Stimulated activated CD8-positive, alpha-beta memory T cell treated with anti-CD3 and anti-CD28 coated beads, Interleukin-15, amount 100 ng/mL, for 24 hours (primary cell): ENCODE data around the gene SSH3.

ENCODE experiments used
- DNase-seq: peaks from one replicate; pipeline ENCODE4 v3.0.0-alpha.2; 2020; ENCODE audit warnings: low read depth

Gene SSH3

GRCh38 chr11:67293090-67293489, 10.2 kb upstream of the SSH3 start:
- no peak for DNase-seq

GRCh38 chr11:67295846-67296245, 7.5 kb upstream of the SSH3 start:
- DNase-seq: no peak

- DNase-seq: no peak
Observed at GRCh38 chr11:67298786-67299185, 4.5 kb upstream of the SSH3 start.

GRCh38 chr11:67299471-67300191, 3.7 kb upstream of the SSH3 start:
- DNase-seq: no peak

GRCh38 chr11:67300256-67300755, 3.0 kb upstream of the SSH3 start:
- no peak for DNase-seq

- DNase-seq: no peak
Observed at GRCh38 chr11:67300756-67301312, 2.5 kb upstream of the SSH3 start.

GRCh38 chr11:67301313-67301921, 1.9 kb upstream of the SSH3 start:
- DNase-seq: no peak

GRCh38 chr11:67301951-67302516, 1.3 kb upstream of the SSH3 start:
- DNase-seq: no peak

- no peak for DNase-seq
Observed at GRCh38 chr11:67302571-67303131, 679 bp upstream of the SSH3 start.

GRCh38 chr11:67303835-67304411, 593 bp downstream of the SSH3 start:
- no peak for DNase-seq

- no peak for DNase-seq
Observed at GRCh38 chr11:67304511-67305113, 1.3 kb downstream of the SSH3 start.

GRCh38 chr11:67306769-67307544, 3.6 kb downstream of the SSH3 start:
- DNase-seq: no peak

- no peak for DNase-seq
Observed at GRCh38 chr11:67307545-67308001, 4.2 kb downstream of the SSH3 start.

- DNase-seq: no peak
Observed at GRCh38 chr11:67308031-67308866, 4.9 kb downstream of the SSH3 start.

- no peak for DNase-seq
Observed at GRCh38 chr11:67309166-67309565, 5.8 kb downstream of the SSH3 start.

- DNase-seq: no peak
Observed at GRCh38 chr11:67309661-67310061, 6.3 kb downstream of the SSH3 start.

- DNase-seq: no peak
Observed at GRCh38 chr11:67310246-67311050, 7.1 kb downstream of the SSH3 start.

- DNase-seq: no peak
Observed at GRCh38 chr11:67311051-67311555, 7.8 kb downstream of the SSH3 start.

- no peak for DNase-seq
Observed at GRCh38 chr11:67311556-67312082, 8.3 kb downstream of the SSH3 start.
